Measurements from ENCODE around the gene NCAM1.

- TF ChIP-seq FOXK1 (CRISPR knock-in tag; IDR thresholded peaks at IDR 0.05; ENCODE audit: borderline replicate concordance, low read depth) = no peak
- TF ChIP-seq HCFC1 (IDR thresholded peaks at IDR 0.05; ENCODE audit: low read depth, low read length) = no peak
- TF ChIP-seq MAX (IDR thresholded peaks at IDR 0.05) = no peak
- peak in 1 of 2 experiments; percentile 47; a peak in 1 of 4 replicates for TF ChIP-seq EP300 (IDR thresholded peaks at IDR 0.05; ENCODE audit: low read depth in 2 of 2, low read length in 2 of 2)
- TF ChIP-seq EP300 (CRISPR knock-in tag; IDR thresholded peaks at IDR 0.05; ENCODE audit: borderline replicate concordance) = no peak
- TF ChIP-seq CREB1 (IDR thresholded peaks at IDR 0.05) = no peak
- no peak for TF ChIP-seq CREB1 (CRISPR knock-in tag; IDR thresholded peaks at IDR 0.05)
- TF ChIP-seq CBX5 (CRISPR knock-in tag; IDR thresholded peaks at IDR 0.05; ENCODE audit: borderline replicate concordance) = no peak
- TF ChIP-seq TOE1 (CRISPR knock-in tag; IDR thresholded peaks at IDR 0.05) = no peak
These were observed 327.2 kb downstream of the NCAM1 start for GRCh38 chr11:113288286-113288863.
